Pancreas (tissue), 10 donors: Measurements from ENCODE around the gene MRM2. TPM values are rescaled to one million over a fixed set of nuclear protein-coding genes. Genes with fewer than 3 reads are reported as not detected.

Experiments
- ATAC-seq, 4 donors: fragments of 200-7000 bp; cut with Tn5 transposase; one replicate each; pipeline versions ENCODE4 v1.8.0 to v1.9.1; 2020; ENCODE audit warnings: mild to moderate bottlenecking in 4 of 4, moderate library complexity in 4 of 4
- DNase-seq, 6 donors: peaks; one replicate each; pipeline ENCODE4 v3.0.0-alpha.2; 2020
- FAIRE-seq: peaks from 2 replicates; lab custom pipeline; 2012; peaks lifted over from hg19 to GRCh38; lab: Jason Lieb, UNC
- H3K27ac ChIP-seq, 4 donors: fragments of 200-600 bp; sonication (generic); 1 replicate in 3 of 4; 2 replicates in 1 of 4; pipeline versions ENCODE4 v1.5.0 to v1.8.0; 2020
- H3K27me3 ChIP-seq, 4 donors: fragments of 200-600 bp; one replicate each; pipeline ENCODE4 v1.8.0; 2021
- H3K36me3 ChIP-seq, 3 donors: fragments of 200-600 bp; sonication (generic) in 1 of 3; one replicate each; pipeline versions ENCODE4 v1.5.0 to v1.8.0; 2020 to 2021
- H3K4me1 ChIP-seq, 3 donors: fragments of 200-600 bp; one replicate each; pipeline ENCODE4 v1.8.0; 2021
- H3K4me3 ChIP-seq, 4 donors: fragments of 200-600 bp; sonication (generic) in 2 of 4; one replicate each; pipeline versions ENCODE4 v1.5.0 to v1.8.0; 2020 to 2021
- H3K9me3 ChIP-seq, 4 donors: fragments of 200-600 bp; one replicate each; pipeline ENCODE4 v1.8.0; 2021
- CTCF ChIP-seq, 4 donors: fragments of 200-600 bp; sonication (generic) in 3 of 4; IDR thresholded peaks; one replicate each; pipeline versions ENCODE4 v1.5.0 to v1.8.0; 2021; ENCODE audit warnings: antibody characterized with exemption in 4 of 4
- WGBS, 2 donors: extraction: QIAGEN DNeasy Blood & Tissue Kit; methylation state at CpG; one replicate each; pipeline ENCODE4 v1.1.7; 2013; 5-methylcytosine and 5-hydroxymethylcytosine counted together
- intact Hi-C, 3 donors: fragments of 100-400 bp; cut with DNase I; formaldehyde crosslinking; loops; one replicate each; pipeline versions ENCODE4 v1.11.1 to v1.14.2; 2022
- polyA plus RNA-seq, 2 donors: library from polyadenylated mRNA; stranded (reverse); fragments of 200-250 nt; gene quantifications; one replicate each; pipeline ENCODE4 v1.2.3, GENCODE V29; 2013
- total RNA-seq, 6 donors: library from RNA; stranded (reverse); fragmentation: NEBNext Ultra II Directional in 4 of 6; extraction: Animal tissue kit (Norgen Biotek cat#: 25700) in 4 of 6; gene quantifications; one replicate each; pipeline versions ENCODE4 v1.2.1 to v1.2.4, GENCODE V29; 2021 to 2023
- donor health status: healthy with polysubstance abuse.
- donor health status: DM: no; HTN: no; CAD: no; lungs with moderate emphysema.
- donor health status: DM: no; HTN: no; CAD: no.
- donor health status: control.
- donor health status: control.
- donor health status: Bipolar disorder and iron deficiency.
- donor health status: DM: yes; HTN: yes; CAD: no.
- donor health status: DM: no; HTN: no; CAD: no.
- donor health status: DM: no; HTN: no; CAD: no.
- donor health status: DM: yes; HTN: yes; CAD: no.

The MRM2 gene
- total and polyA plus RNA-seq, 8 donors, result 3.5 to 12.3 (median 7.8) TPM

- TF ChIP-seq CTCF (IDR thresholded peaks at IDR 0.05), result no peak
- 93 to 94% methylated on average over 32 of the region's 32 CpGs for WGBS, 2 donors
- DNase-seq (no peak), FAIRE-seq (no peak), ATAC-seq (no peak)
- intact Hi-C loops, result loop anchor here in 1 of 3 donors (10.0 kb wide), 1 partner anchor 91 kb away; no protein-coding TSS in a partner anchor
- H3K27me3 ChIP-seq, result no peaks in the 10 kb centered on the region
- H3K27ac ChIP-seq, result no peak overlapping the region
- H3K4me1 ChIP-seq, result no peaks in the 10 kb centered on the region
- H3K4me3 ChIP-seq, result no peak overlapping the region
- no peaks in the 10 kb centered on the region for H3K9me3 ChIP-seq
- no peaks in the 10 kb centered on the region for H3K36me3 ChIP-seq
Observed at GRCh38 chr7:2253525-2254244, 11.7 kb upstream of the MRM2 start.

- intact Hi-C loops, result loop anchor here in 1 of 3 donors (10.0 kb wide), 1 partner anchor 92 kb away; no protein-coding TSS in a partner anchor
- ATAC-seq (no peak), DNase-seq (no peak), FAIRE-seq (no peak)
- Histone ChIP-seq H3K27ac (no peak overlapping the region), H3K9me3 (no peaks in the 10 kb centered on the region), H3K27me3 (no peaks in the 10 kb centered on the region), H3K4me3 (no peak overlapping the region), H3K36me3 (no peaks in the 10 kb centered on the region), H3K4me1 (no peaks in the 10 kb centered on the region)
- 95% methylated on average over 9 of the region's 9 CpGs for WGBS, 2 donors
- TF ChIP-seq CTCF (IDR thresholded peaks at IDR 0.05), result no peak
Observed at GRCh38 chr7:2253021-2253420, 11.0 kb upstream of the MRM2 start.

- Histone ChIP-seq H3K9me3 (no peaks in the 10 kb centered on the region), H3K4me1 (no peaks in the 10 kb centered on the region), H3K27ac (no peak overlapping the region), H3K36me3 (no peaks in the 10 kb centered on the region), H3K4me3 (no peak overlapping the region), H3K27me3 (no peaks in the 10 kb centered on the region)
- no peak for FAIRE-seq
- TF ChIP-seq CTCF (IDR thresholded peaks at IDR 0.05), result no peak
- no peak for ATAC-seq
- peak in 1 of 6 donors; percentile 72 for DNase-seq
- intact Hi-C loops, result loop anchor here in 1 of 3 donors (10.0 kb wide), 1 partner anchor 93 kb away; no protein-coding TSS in a partner anchor
- WGBS, 2 donors, result 87 to 93% methylated on average over 22 to 24 of the region's 24 CpGs
Observed at GRCh38 chr7:2251841-2252771, 10.1 kb upstream of the MRM2 start.

DNA sequence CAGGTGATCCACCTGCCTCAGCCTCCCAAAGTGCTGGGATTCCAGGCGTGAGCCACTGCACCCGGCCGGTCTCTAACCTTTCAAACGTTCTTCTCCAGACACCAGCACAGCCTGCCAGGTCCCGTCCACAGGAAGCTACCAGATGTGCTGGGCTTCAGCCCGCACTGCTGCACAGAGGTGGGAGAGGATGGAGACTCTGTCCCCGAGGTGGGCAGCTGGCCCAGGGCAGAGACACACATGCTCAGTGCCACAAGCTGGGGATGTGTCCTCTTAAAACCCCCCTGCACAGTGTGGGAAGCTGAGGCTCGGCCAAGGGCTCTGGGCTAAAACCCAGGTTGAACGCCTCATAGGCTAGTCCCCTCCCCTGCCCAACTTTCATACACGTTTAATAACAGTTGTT lies 9.4 kb upstream of the MRM2 start:
- no peak overlapping the region for H3K27ac ChIP-seq
- ATAC-seq (no peak), DNase-seq (no peak), FAIRE-seq (no peak)
- intact Hi-C loops, result loop anchor here in 1 of 3 donors (10.0 kb wide), 1 partner anchor 93 kb away; no protein-coding TSS in a partner anchor
- no peaks in the 10 kb centered on the region for H3K4me1 ChIP-seq
- no peaks in the 10 kb centered on the region for H3K27me3 ChIP-seq
- H3K36me3 ChIP-seq, result no peaks in the 10 kb centered on the region
- H3K9me3 ChIP-seq, result no peaks in the 10 kb centered on the region
- WGBS, 2 donors, result 80 to 84% methylated on average over 10 of the region's 10 CpGs
- no peak for TF ChIP-seq CTCF (IDR thresholded peaks at IDR 0.05)
- no peak overlapping the region for H3K4me3 ChIP-seq
